Measurements from ENCODE around the gene SEMA3A. TPM values are rescaled to one million over a fixed set of nuclear protein-coding genes. Genes with fewer than 3 reads are reported as not detected.
"Not testable (repeated sequence)": the region's sequence is repeated elsewhere in the genome, so short reads cannot be mapped to it uniquely, and the experiment has no call there.

Gene SEMA3A
- total RNA-seq, 1 donor from 2014 or later, result 0.14 TPM

- Mint-ChIP-seq H3K4me1 (peaks cover 10% of the 10 kb centered on the region), H3K27ac (no peak overlapping the region), H3K4me3 (no peak overlapping the region), H3K9me3 (peaks cover 5% of the 10 kb centered on the region), H3K27me3 (no peaks in the 10 kb centered on the region), H3K36me3 (ENCODE audit: low read depth) (no peaks in the 10 kb centered on the region)
- no peak for DNase-seq
- intact Hi-C loops (cut with micrococcal nuclease), result no loop called here
Measured at GRCh38 chr7:84073186-84073875, 121.3 kb downstream of the SEMA3A start.

GRCh38 chr7:84070770-84071169 is 123.8 kb downstream of the SEMA3A start:
- Mint-ChIP-seq H3K9me3 (peaks cover 3% of the 10 kb centered on the region), H3K36me3 (ENCODE audit: low read depth) (no peaks in the 10 kb centered on the region), H3K4me3 (no peak overlapping the region), H3K27ac (no peak overlapping the region), H3K4me1 (peaks cover 5% of the 10 kb centered on the region), H3K27me3 (no peaks in the 10 kb centered on the region)
- intact Hi-C loops (cut with micrococcal nuclease), result no loop called here
- DNase-seq, result no peak

GRCh38 chr7:84069999-84070500 is 124.5 kb downstream of the SEMA3A start:
- DNase-seq, result no peak
- no peaks in the 10 kb centered on the region for H3K27me3 Mint-ChIP-seq
- H3K36me3 Mint-ChIP-seq (ENCODE audit: low read depth), result no peaks in the 10 kb centered on the region
- intact Hi-C loops (cut with micrococcal nuclease), result no loop called here
- no peak overlapping the region for H3K4me3 Mint-ChIP-seq
- H3K4me1 Mint-ChIP-seq, result peaks cover 3% of the 10 kb centered on the region
- H3K27ac Mint-ChIP-seq, result no peak overlapping the region
- H3K9me3 Mint-ChIP-seq, result peaks cover 3% of the 10 kb centered on the region

- Mint-ChIP-seq H3K9me3 (peaks cover 3% of the 10 kb centered on the region), H3K36me3 (ENCODE audit: low read depth) (no peaks in the 10 kb centered on the region), H3K27ac (no peak overlapping the region), H3K4me3 (no peak overlapping the region), H3K27me3 (no peaks in the 10 kb centered on the region), H3K4me1 (peaks cover 3% of the 10 kb centered on the region)
- no peak for DNase-seq
- intact Hi-C loops (cut with micrococcal nuclease), result no loop called here
Measured at GRCh38 chr7:84069033-84069432, 125.6 kb downstream of the SEMA3A start.

GRCh38 chr7:84062489-84062901 is 132.1 kb downstream of the SEMA3A start:
- DNase-seq; H3K9me3 Mint-ChIP-seq; H3K27ac Mint-ChIP-seq; H3K36me3 Mint-ChIP-seq (ENCODE audit: low read depth); H3K4me3 Mint-ChIP-seq; intact Hi-C loops (cut with micrococcal nuclease); H3K4me1 Mint-ChIP-seq; H3K27me3 Mint-ChIP-seq: not testable (repeated sequence)

- DNase-seq, result no peak
- H3K4me3 Mint-ChIP-seq, result no peak overlapping the region
- intact Hi-C loops (cut with micrococcal nuclease), result no loop called here
- H3K36me3 Mint-ChIP-seq (ENCODE audit: low read depth), result no peaks in the 10 kb centered on the region
- peaks cover 8% of the 10 kb centered on the region for H3K4me1 Mint-ChIP-seq
- no peak overlapping the region for H3K27ac Mint-ChIP-seq
- H3K27me3 Mint-ChIP-seq, result no peaks in the 10 kb centered on the region
- no peaks in the 10 kb centered on the region for H3K9me3 Mint-ChIP-seq
Measured at GRCh38 chr7:84060760-84061261, 133.8 kb downstream of the SEMA3A start.

GRCh38 chr7:84060000-84060399 is 134.6 kb downstream of the SEMA3A start:
- H3K27me3 Mint-ChIP-seq, result no peaks in the 10 kb centered on the region
- H3K9me3 Mint-ChIP-seq, result no peaks in the 10 kb centered on the region
- no peak overlapping the region for H3K4me3 Mint-ChIP-seq
- H3K36me3 Mint-ChIP-seq (ENCODE audit: low read depth), result no peaks in the 10 kb centered on the region
- H3K4me1 Mint-ChIP-seq, result peaks cover 8% of the 10 kb centered on the region
- no peak for DNase-seq
- H3K27ac Mint-ChIP-seq, result no peak overlapping the region
- intact Hi-C loops (cut with micrococcal nuclease), result no loop called here

- Mint-ChIP-seq H3K36me3 (ENCODE audit: low read depth) (no peaks in the 10 kb centered on the region), H3K27me3 (no peaks in the 10 kb centered on the region), H3K9me3 (no peaks in the 10 kb centered on the region), H3K27ac (no peak overlapping the region), H3K4me1 (peaks cover 8% of the 10 kb centered on the region), H3K4me3 (no peak overlapping the region)
- DNase-seq, result no peak
- intact Hi-C loops (cut with micrococcal nuclease), result no loop called here
Measured at GRCh38 chr7:84058311-84059076, 136.1 kb downstream of the SEMA3A start.

- Mint-ChIP-seq H3K4me3 (no peak overlapping the region), H3K9me3 (no peaks in the 10 kb centered on the region), H3K36me3 (ENCODE audit: low read depth) (no peaks in the 10 kb centered on the region), H3K27me3 (no peaks in the 10 kb centered on the region), H3K4me1 (peaks cover 8% of the 10 kb centered on the region), H3K27ac (no peak overlapping the region)
- intact Hi-C loops (cut with micrococcal nuclease), result no loop called here
- DNase-seq, result no peak
Measured at GRCh38 chr7:84057576-84057975, 137.0 kb downstream of the SEMA3A start.

- Mint-ChIP-seq H3K4me3 (no peak overlapping the region), H3K4me1 (peaks cover 8% of the 10 kb centered on the region), H3K9me3 (no peaks in the 10 kb centered on the region), H3K27ac (no peak overlapping the region), H3K36me3 (ENCODE audit: low read depth) (no peaks in the 10 kb centered on the region), H3K27me3 (no peaks in the 10 kb centered on the region)
- no peak for DNase-seq
- intact Hi-C loops (cut with micrococcal nuclease), result no loop called here
Measured at GRCh38 chr7:84055904-84056605, 138.5 kb downstream of the SEMA3A start.

- H3K4me1 Mint-ChIP-seq; H3K27ac Mint-ChIP-seq; H3K9me3 Mint-ChIP-seq; H3K36me3 Mint-ChIP-seq (ENCODE audit: low read depth); DNase-seq; H3K4me3 Mint-ChIP-seq; intact Hi-C loops (cut with micrococcal nuclease); H3K27me3 Mint-ChIP-seq: not testable (repeated sequence)
Measured at GRCh38 chr7:84055199-84055598, 139.4 kb downstream of the SEMA3A start.

- no peak overlapping the region for H3K4me3 Mint-ChIP-seq
- no peak overlapping the region for H3K27ac Mint-ChIP-seq
- DNase-seq, result no peak
- intact Hi-C loops (cut with micrococcal nuclease), result no loop called here
- H3K27me3 Mint-ChIP-seq, result no peaks in the 10 kb centered on the region
- no peaks in the 10 kb centered on the region for H3K4me1 Mint-ChIP-seq
- no peaks in the 10 kb centered on the region for H3K9me3 Mint-ChIP-seq
- H3K36me3 Mint-ChIP-seq (ENCODE audit: low read depth), result no peaks in the 10 kb centered on the region
Measured at GRCh38 chr7:84049071-84049836, 145.3 kb downstream of the SEMA3A start.

GRCh38 chr7:84047085-84047484 is 147.5 kb downstream of the SEMA3A start:
- no peak overlapping the region for H3K27ac Mint-ChIP-seq
- no peaks in the 10 kb centered on the region for H3K9me3 Mint-ChIP-seq
- DNase-seq, result no peak
- no peak overlapping the region for H3K4me3 Mint-ChIP-seq
- H3K27me3 Mint-ChIP-seq, result no peaks in the 10 kb centered on the region
- intact Hi-C loops (cut with micrococcal nuclease), result no loop called here
- no peaks in the 10 kb centered on the region for H3K4me1 Mint-ChIP-seq
- H3K36me3 Mint-ChIP-seq (ENCODE audit: low read depth), result no peaks in the 10 kb centered on the region

All from activated CD4-positive, alpha-beta T cell treated with anti-CD3 and anti-CD28 coated beads, Interleukin-2, amount 10 ng/mL, durations not matched to agents 24 days and 14 days (primary cell).